T47D (cell line): Measurements from ENCODE around the gene EPAS1.

Experiments used
- DNase-seq, 2 experiments: peaks; one replicate each; pipeline versions ENCODE4 v3.0.0 to v3.0.0-alpha.2; 2011 to 2012; ENCODE audit warnings: low read depth in 1 of 2, low spot score in 1 of 2
- JUND ChIP-seq: IDR thresholded peaks from 2 replicates; pipeline ENCODE4 v1.6.1; 2012; ENCODE audit warnings: low read depth
- in situ Hi-C: cut with HindIII; loops from 2 replicates; pipeline ENCODE4 v1.10.0; 2016; ENCODE audit warnings: low sequenced_read_pairs, low pct_unique_long_range_greater_than_20kb

Gene EPAS1

DNA sequence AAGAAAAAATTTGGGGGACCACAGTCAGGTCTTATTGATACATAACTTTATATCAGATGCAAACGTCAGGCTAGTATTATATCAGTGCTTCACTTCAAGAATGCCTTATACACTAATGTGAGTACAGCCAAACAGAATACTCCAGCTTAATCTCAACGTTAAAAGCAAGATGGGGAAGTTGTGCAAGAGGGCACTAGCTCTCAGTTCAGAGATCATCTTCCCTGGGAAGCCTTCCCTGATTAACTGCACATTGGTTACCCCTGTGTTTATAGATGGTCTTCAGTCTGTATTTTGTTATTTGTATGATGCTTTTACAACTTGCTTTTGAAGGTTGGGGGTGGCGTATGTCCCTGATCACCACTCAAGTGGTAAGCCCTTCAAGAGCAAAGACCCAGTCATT is 11.4 kb downstream of the EPAS1 start:
- TF ChIP-seq JUND, result no peak
- in situ Hi-C loops, result no loop called here
- DNase-seq, result no peak

DNA sequence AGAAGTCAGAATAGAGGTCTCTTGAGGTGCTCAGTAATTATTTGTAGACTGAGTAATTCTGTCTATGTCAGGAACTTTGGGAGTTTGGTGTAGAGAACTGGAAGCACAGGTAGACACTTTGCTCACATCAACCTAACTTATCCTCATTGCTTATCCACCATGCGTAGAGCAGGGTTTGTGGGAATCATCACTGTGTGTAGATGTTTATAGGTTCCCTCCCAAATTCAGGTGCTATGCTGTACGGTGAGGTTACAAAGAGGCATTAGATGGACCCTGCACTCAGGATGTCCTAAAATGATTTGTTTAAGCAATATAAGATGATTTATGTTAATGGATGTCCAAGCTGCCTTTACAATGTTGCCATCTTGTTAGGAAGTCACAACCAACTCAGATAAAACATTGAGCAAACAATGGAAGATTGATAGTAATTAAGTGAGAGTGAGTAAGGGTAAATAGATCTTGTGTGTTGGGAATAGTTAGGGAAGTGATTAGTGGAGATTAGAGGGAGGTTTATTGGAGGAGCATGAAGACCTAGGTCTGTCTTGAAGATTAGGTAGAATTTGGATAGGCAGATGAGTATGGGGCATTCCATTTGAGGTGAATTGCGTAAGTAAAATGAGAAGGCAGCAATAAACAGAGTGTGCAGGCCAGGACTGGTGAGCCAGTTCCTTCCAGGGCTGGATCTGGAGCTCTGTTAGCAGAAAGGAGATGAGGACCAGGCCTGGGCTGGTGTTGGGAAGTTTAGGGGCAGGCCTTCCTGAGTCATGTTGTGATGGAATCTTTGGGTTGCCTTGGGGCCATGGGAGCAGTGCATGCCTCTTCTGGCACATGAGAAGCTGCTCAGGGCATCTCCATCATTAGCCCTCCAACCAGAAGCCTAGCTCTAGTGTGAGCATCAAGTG is 12.1 kb downstream of the EPAS1 start:
- in situ Hi-C loops, result no loop called here
- no peak for DNase-seq
- no peak for TF ChIP-seq JUND

DNA sequence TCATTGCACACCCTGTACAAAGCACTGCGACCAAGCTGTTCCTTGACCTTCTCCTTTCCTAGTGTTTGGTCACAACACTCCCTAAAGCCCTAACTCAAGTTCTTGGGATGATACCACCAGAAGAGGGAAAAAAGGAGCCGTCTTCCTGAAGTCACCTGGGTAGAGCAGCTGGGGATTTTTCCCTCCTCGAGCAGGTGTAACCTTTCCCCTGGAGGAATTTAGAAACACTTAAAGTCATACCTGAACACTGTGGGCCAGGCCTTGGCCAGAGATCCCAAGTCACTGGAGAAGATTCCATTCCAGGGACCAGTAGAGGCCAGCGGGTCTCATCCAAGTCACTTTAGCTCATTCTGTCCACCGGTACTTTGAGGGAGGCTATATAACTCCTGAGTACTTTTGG is 13.2 kb downstream of the EPAS1 start:
- no peak for DNase-seq
- in situ Hi-C loops, result no loop called here
- TF ChIP-seq JUND, result no peak

DNA sequence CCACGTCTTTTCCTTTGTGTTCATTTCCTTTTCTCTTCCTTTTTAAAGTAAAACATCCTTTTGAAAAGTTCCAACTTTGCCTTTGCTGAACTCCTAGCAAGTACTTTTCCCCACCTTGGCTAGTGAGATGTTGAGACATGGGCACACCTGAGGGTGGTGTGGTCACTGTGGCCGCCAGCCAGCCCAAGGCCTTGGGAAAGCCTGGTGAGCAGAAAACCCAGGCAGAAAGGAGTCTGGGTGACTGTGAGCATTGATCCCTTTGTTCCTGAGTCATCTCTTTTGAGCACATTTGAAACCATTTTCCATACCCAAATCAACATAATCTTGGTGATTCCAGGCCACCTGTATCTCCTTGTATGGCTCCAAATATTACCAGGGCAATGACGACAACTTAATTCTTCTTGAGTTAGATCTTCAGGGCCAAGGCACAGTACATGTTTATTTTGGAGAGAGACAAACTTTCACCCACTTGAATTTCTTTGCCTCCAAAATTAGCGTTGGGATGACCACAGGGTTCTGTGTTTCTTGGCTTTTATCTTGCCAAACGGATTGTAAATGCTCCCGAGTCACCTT is 14.5 kb downstream of the EPAS1 start:
- no peak for DNase-seq
- TF ChIP-seq JUND, result no peak
- in situ Hi-C loops, result no loop called here

DNA sequence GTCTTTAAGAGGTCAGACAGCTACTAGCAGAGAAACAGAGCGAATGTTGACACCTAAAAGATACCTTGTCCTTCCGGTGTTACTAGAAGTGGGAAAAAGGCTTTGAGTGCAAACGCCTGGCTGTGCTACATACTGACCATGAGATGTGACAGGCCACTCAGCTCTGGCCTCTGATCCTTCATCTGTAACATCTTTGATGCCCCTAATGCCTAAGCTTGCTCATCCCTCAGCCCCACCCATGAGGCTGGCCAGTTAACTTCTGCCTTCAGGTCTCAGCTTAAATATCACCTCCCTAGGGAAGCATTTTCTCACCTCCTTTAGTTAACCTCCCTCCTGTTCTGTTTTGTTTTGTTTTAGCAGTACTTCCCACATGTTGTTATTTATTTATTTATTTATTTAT is 15.9 kb downstream of the EPAS1 start:
- no peak for TF ChIP-seq JUND
- no peak for DNase-seq
- in situ Hi-C loops, result no loop called here

DNA sequence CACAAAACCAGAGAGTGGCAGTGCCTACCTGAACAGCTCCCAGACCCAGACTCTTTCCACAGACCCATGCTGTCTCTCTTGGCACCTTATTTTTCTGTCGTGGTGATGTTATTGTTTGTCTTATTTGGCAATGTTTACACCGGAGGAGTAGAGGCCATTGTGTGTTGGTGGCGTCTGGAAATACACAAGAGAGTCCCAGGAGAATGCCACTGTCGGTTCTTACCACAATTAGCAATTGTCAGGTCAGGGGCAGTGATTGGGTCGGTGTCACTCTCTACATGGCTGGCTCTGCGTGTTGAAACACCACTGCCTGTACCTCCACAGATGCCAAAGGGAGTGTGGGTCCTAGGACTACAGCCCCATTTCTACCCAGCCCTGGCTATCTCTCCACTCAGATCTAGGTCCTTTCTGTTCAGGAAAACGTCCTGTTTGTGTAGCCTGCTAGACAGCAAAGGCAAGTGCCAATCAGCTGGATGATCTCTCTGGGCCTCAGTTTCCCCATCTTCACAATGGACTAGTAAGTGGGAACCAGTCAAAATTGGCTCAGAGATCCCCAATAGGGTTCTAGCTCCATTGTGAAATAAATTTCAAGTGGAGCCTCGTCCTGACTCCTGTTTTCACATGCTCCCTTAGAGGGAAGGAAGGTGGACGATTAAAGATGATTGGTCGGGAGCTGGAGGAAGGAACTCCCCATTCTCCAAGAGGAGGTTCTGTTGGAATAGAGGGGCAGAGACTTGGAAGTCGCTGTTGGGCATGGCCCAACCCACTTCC is 17.0 kb downstream of the EPAS1 start:
- in situ Hi-C loops, result no loop called here
- TF ChIP-seq JUND, result no peak
- DNase-seq, result no peak

DNA sequence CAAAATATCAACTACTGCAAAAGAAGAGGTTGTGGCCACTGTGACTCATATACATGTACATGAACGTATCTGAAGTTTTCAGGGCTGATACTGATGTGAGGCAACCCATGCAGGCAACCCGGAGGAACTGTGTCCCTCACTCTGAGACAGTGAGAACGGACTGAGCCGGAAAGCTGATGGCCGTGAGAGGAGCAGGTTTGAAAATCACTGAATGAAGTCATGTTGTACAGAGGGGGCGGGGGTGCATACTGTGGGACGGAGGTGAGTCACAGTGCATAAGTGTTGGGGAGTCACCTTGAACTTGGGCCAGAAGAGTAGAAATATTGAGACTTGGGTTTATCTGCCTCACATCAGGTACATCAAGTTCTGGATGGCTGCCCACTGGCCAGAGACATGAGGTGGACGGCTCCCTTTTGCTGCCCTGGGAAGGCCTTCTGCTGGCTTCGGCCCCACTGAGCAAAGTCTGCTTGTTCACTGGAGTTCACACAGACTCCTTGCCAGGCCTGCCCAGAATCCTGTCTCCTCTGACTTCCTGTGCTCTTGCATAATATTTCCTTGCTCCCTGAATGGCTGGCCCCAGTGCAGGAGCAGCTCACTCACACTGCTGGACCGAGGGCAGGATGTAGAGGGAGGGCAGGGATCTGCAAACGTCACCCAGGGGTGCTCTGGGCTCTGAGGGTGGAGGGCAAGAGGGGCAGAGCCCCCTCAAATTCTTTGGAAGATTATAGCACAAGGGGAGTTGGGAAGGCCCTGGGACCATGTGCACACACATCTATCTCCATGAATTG is 18.1 kb downstream of the EPAS1 start:
- no peak for TF ChIP-seq JUND
- DNase-seq, result peak in 1 of 2 experiments; percentile 66
- in situ Hi-C loops, result no loop called here

DNA sequence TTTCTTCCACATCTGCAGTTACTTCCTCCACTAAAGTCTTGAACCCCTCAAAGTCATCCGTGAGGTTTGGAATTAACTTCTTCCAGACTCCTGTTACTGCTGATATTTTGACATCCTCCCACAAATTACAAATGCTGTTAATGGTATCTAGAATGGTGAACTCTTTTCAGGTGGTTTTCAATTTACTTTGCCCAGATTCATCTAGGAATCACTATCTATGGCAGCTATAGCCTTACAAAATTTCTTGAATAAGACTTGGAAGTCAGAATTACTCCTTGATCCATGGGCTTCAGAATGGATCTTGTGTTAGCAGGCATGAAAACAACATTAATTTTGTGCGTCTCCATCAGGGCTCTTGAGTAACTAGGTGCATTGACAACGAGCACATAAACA is 19.9 kb downstream of the EPAS1 start:
- DNase-seq, result no peak
- no peak for TF ChIP-seq JUND
- in situ Hi-C loops, result no loop called here

DNA sequence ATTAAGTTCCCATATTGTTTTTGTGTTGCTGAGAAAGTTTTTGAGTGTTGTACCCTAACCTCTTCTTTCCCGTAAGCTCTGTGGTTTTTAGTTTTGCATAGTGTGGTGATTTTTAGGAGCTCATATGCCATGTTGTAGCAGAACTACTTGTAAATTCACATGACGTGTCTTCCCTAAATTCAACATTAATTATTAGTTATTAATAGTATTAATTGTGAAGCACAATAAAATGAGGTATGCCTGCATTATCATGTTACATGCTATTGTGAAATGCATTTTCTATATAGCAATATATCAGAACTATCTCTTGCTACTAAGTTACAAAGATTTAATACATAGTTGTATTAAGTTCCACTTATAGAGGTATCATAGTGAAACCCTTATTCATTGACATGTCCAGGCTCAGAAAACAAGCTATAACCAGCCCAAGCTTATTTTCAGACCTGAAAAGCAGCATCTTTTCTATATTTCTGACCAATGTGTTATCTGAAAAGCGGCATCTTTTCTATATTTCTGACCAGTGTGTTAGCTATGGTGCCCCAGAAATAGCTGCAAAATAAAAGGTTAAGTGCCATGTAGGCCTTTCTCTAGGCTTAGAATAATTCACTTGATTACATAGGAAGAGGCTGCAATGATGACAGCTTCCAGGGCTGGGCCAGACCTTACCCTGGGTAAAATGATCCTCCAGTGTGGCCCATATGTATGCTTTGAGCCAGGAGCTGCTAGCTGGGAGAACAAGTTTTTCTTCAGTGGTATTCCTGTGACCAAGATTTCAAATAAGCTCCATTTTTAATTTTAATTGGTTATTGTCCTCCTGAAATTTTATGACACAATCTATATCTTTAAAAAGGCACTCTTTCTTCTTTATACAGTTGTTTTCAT is 21.6 kb downstream of the EPAS1 start:
- no peak for TF ChIP-seq JUND
- peak in 1 of 2 experiments; percentile 48 for DNase-seq
- in situ Hi-C loops, result no loop called here

DNA sequence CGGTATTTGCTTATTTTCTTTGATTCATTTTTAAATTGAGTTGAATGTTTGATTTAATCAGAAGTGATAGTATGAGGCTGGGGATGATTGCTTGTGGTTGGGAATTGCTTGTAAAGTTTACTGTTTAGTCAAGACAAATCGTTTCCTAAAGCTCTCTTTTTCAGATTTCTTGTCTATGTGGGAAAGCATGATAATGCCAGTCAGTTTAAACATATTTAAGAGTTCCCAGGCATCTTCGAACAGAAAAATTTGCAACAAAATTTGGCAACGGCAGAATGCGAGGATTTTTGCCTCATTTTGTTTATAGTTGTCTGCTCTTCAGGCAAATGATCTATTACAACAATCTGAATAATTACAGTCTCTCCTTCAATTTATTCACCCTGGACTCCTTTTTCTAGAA is 22.5 kb downstream of the EPAS1 start:
- in situ Hi-C loops, result no loop called here
- no peak for TF ChIP-seq JUND
- no peak for DNase-seq

DNA sequence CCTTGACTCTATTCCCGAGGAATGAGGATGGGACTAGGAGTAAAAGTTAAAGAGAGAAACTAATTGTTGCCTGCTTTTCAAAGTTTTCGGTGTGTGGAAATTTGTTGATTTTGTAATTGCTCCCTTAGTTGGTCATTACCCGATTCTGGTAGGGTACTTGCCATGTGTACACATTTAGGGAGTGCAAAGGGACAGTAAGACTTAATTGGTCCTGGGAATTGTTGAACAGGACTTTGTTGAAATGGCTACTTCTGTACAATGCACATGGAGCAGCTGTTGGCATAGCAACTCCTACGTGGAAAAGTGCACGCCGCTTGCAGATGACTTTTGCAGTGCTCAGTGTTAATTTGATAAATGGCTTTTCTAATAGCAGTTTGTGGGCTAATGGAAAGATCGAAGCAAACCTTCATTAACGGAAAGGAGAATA is 22.9 kb downstream of the EPAS1 start:
- DNase-seq, result no peak
- in situ Hi-C loops, result no loop called here
- TF ChIP-seq JUND, result no peak
